Activated CD4-positive, alpha-beta memory T cell treated with anti-CD3 and anti-CD28 coated beads, Interleukin-2, amount 10 ng/mL, durations not matched to agents 7 days and 5 days (primary cell): ENCODE measurements around the gene DDAH1. TPM values are rescaled to one million over a fixed set of nuclear protein-coding genes. Genes with fewer than 3 reads are reported as not detected.
"Not testable (repeated sequence)": the region's sequence is repeated elsewhere in the genome, so short reads cannot be mapped to it uniquely, and the experiment has no call there.

ENCODE experiments used
- CTCF ChIA-PET: fragments of 350-600 bp; sonication (Branson Sonifier 250); formaldehyde crosslinking; loops from one replicate; lab custom pipeline; 2021; ENCODE audit warnings: antibody characterized with exemption, inconsistent platforms; lab: Charles Lee
- POLR2A ChIA-PET: fragments of 350-600 bp; sonication (Branson Sonifier 250); formaldehyde crosslinking; loops from one replicate; lab custom pipeline; 2021; ENCODE audit warnings: antibody characterized with exemption; lab: Charles Lee
- DNase-seq: peaks from one replicate; pipeline ENCODE4 v3.0.0-alpha.2; 2020
- H3K27ac Mint-ChIP-seq: one replicate; pipeline ENCODE4 v1.8.0; 2021; ENCODE audit warnings: mild to moderate bottlenecking, mixed read lengths
- H3K27me3 Mint-ChIP-seq: one replicate; pipeline ENCODE4 v1.8.0; 2021; ENCODE audit warnings: mixed read lengths
- H3K36me3 Mint-ChIP-seq: one replicate; pipeline ENCODE4 v1.8.0; 2021; ENCODE audit warnings: low read depth, mixed read lengths
- H3K4me1 Mint-ChIP-seq: one replicate; pipeline ENCODE4 v1.8.0; 2021; ENCODE audit warnings: mixed read lengths
- H3K4me3 Mint-ChIP-seq: one replicate; pipeline ENCODE4 v1.8.0; 2021; ENCODE audit warnings: mild to moderate bottlenecking, mixed read lengths
- H3K9me3 Mint-ChIP-seq: one replicate; pipeline ENCODE4 v1.8.0; 2021; ENCODE audit warnings: mixed read lengths
- total RNA-seq, 2 experiments: library from RNA; stranded (reverse); gene quantifications; one replicate each; pipeline ENCODE4 v1.2.3, GENCODE V29; 2021

DDAH1 gene
- total RNA-seq, 2 experiments from 2014 or later, result not detected

- DNase-seq, result no peak
- H3K9me3 Mint-ChIP-seq, result no peaks in the 10 kb centered on the region
- H3K4me1 Mint-ChIP-seq, result no peaks in the 10 kb centered on the region
- peaks cover 5% of the 10 kb centered on the region for H3K27me3 Mint-ChIP-seq
- ChIA-PET POLR2A (no interaction called here), CTCF (no interaction called here)
- H3K4me3 Mint-ChIP-seq, result no peak overlapping the region
- no peaks in the 10 kb centered on the region for H3K36me3 Mint-ChIP-seq
- no peak overlapping the region for H3K27ac Mint-ChIP-seq
These were observed 117.1 kb downstream of the DDAH1 start for GRCh38 chr1:85347908-85348307.

- H3K27me3 Mint-ChIP-seq, CTCF ChIA-PET, H3K9me3 Mint-ChIP-seq, POLR2A ChIA-PET, H3K4me1 Mint-ChIP-seq, DNase-seq, H3K4me3 Mint-ChIP-seq, H3K36me3 Mint-ChIP-seq, H3K27ac Mint-ChIP-seq: not testable (repeated sequence)
These were observed 117.7 kb downstream of the DDAH1 start for GRCh38 chr1:85347275-85347674.

- Mint-ChIP-seq H3K4me1 (no peaks in the 10 kb centered on the region), H3K27ac (no peak overlapping the region), H3K36me3 (no peaks in the 10 kb centered on the region), H3K9me3 (no peaks in the 10 kb centered on the region), H3K27me3 (peaks cover 25% of the 10 kb centered on the region), H3K4me3 (no peak overlapping the region)
- ChIA-PET CTCF (no interaction called here), POLR2A (no interaction called here)
- DNase-seq, result no peak
These were observed 120.7 kb downstream of the DDAH1 start for GRCh38 chr1:85344256-85344694.

GRCh38 chr1:85343612-85344255 is 121.2 kb downstream of the DDAH1 start:
- ChIA-PET CTCF (no interaction called here), POLR2A (no interaction called here)
- Mint-ChIP-seq H3K36me3 (no peaks in the 10 kb centered on the region), H3K4me1 (no peaks in the 10 kb centered on the region), H3K9me3 (no peaks in the 10 kb centered on the region), H3K4me3 (no peak overlapping the region), H3K27ac (no peak overlapping the region), H3K27me3 (peaks cover 25% of the 10 kb centered on the region)
- DNase-seq, result no peak

- Mint-ChIP-seq H3K9me3 (no peaks in the 10 kb centered on the region), H3K4me3 (no peak overlapping the region), H3K4me1 (no peaks in the 10 kb centered on the region), H3K27me3 (peaks cover 29% of the 10 kb centered on the region), H3K36me3 (no peaks in the 10 kb centered on the region), H3K27ac (no peak overlapping the region)
- DNase-seq, result no peak
- CTCF ChIA-PET, result no interaction called here
- POLR2A ChIA-PET, result no interaction called here
These were observed 121.7 kb downstream of the DDAH1 start for GRCh38 chr1:85343213-85343611.

GRCh38 chr1:85342207-85342606 is 122.8 kb downstream of the DDAH1 start:
- Mint-ChIP-seq H3K27me3 (peaks cover 32% of the 10 kb centered on the region), H3K4me1 (no peaks in the 10 kb centered on the region), H3K36me3 (no peaks in the 10 kb centered on the region), H3K4me3 (no peak overlapping the region), H3K27ac (no peak overlapping the region), H3K9me3 (no peaks in the 10 kb centered on the region)
- POLR2A ChIA-PET, result no interaction called here
- CTCF ChIA-PET, result no interaction called here
- no peak for DNase-seq

- Mint-ChIP-seq H3K27me3 (peaks cover 40% of the 10 kb centered on the region), H3K4me1 (no peaks in the 10 kb centered on the region), H3K36me3 (no peaks in the 10 kb centered on the region), H3K27ac (no peak overlapping the region), H3K4me3 (no peak overlapping the region), H3K9me3 (no peaks in the 10 kb centered on the region)
- CTCF ChIA-PET, result no interaction called here
- DNase-seq, result no peak
- POLR2A ChIA-PET, result no interaction called here
These were observed 124.5 kb downstream of the DDAH1 start for GRCh38 chr1:85340427-85340826.

- peaks cover 2% of the 10 kb centered on the region for H3K4me1 Mint-ChIP-seq
- no peaks in the 10 kb centered on the region for H3K36me3 Mint-ChIP-seq
- ChIA-PET POLR2A (no interaction called here), CTCF (no interaction called here)
- H3K9me3 Mint-ChIP-seq, result no peaks in the 10 kb centered on the region
- peaks cover 42% of the 10 kb centered on the region for H3K27me3 Mint-ChIP-seq
- H3K27ac Mint-ChIP-seq, result no peak overlapping the region
- H3K4me3 Mint-ChIP-seq, result no peak overlapping the region
- DNase-seq, result no peak
These were observed 125.1 kb downstream of the DDAH1 start for GRCh38 chr1:85339656-85340399.

- H3K4me1 Mint-ChIP-seq, result peaks cover 2% of the 10 kb centered on the region
- DNase-seq, result no peak
- H3K4me3 Mint-ChIP-seq, result no peak overlapping the region
- no peak overlapping the region for H3K27ac Mint-ChIP-seq
- ChIA-PET CTCF (no interaction called here), POLR2A (no interaction called here)
- H3K9me3 Mint-ChIP-seq, result no peaks in the 10 kb centered on the region
- no peaks in the 10 kb centered on the region for H3K36me3 Mint-ChIP-seq
- peaks cover 45% of the 10 kb centered on the region for H3K27me3 Mint-ChIP-seq
These were observed 125.9 kb downstream of the DDAH1 start for GRCh38 chr1:85339089-85339488.

- Mint-ChIP-seq H3K4me1 (peaks cover 2% of the 10 kb centered on the region), H3K27ac (no peak overlapping the region), H3K9me3 (no peaks in the 10 kb centered on the region), H3K36me3 (no peaks in the 10 kb centered on the region), H3K4me3 (no peak overlapping the region), H3K27me3 (peaks cover 47% of the 10 kb centered on the region)
- CTCF ChIA-PET, result no interaction called here
- POLR2A ChIA-PET, result no interaction called here
- DNase-seq, result no peak
These were observed 130.0 kb downstream of the DDAH1 start for GRCh38 chr1:85334962-85335361.

- H3K27ac Mint-ChIP-seq, result no peak overlapping the region
- H3K4me1 Mint-ChIP-seq, result peaks cover 2% of the 10 kb centered on the region
- H3K27me3 Mint-ChIP-seq, result peaks cover 48% of the 10 kb centered on the region
- no peak for DNase-seq
- H3K36me3 Mint-ChIP-seq, result no peaks in the 10 kb centered on the region
- no peak overlapping the region for H3K4me3 Mint-ChIP-seq
- no peaks in the 10 kb centered on the region for H3K9me3 Mint-ChIP-seq
- ChIA-PET POLR2A (no interaction called here), CTCF (interaction anchor here (0.6 kb wide), 1 partner anchor 76 kb away, joined by 3 read pairs; no protein-coding TSS in a partner anchor)
These were observed 131.8 kb downstream of the DDAH1 start for GRCh38 chr1:85333186-85333585.

- DNase-seq, result no peak
- ChIA-PET POLR2A (no interaction called here), CTCF (no interaction called here)
- no peaks in the 10 kb centered on the region for H3K9me3 Mint-ChIP-seq
- H3K4me1 Mint-ChIP-seq, result peaks cover 2% of the 10 kb centered on the region
- H3K36me3 Mint-ChIP-seq, result no peaks in the 10 kb centered on the region
- H3K27ac Mint-ChIP-seq, result no peak overlapping the region
- H3K27me3 Mint-ChIP-seq, result peaks cover 47% of the 10 kb centered on the region
- H3K4me3 Mint-ChIP-seq, result no peak overlapping the region
These were observed 132.4 kb downstream of the DDAH1 start for GRCh38 chr1:85332575-85332974.

GRCh38 chr1:85330711-85331290 is 134.2 kb downstream of the DDAH1 start:
- Mint-ChIP-seq H3K36me3 (no peaks in the 10 kb centered on the region), H3K27me3 (peaks cover 46% of the 10 kb centered on the region), H3K27ac (no peak overlapping the region), H3K9me3 (no peaks in the 10 kb centered on the region), H3K4me3 (no peak overlapping the region), H3K4me1 (peaks cover 2% of the 10 kb centered on the region)
- POLR2A ChIA-PET, result interaction anchor here (1.4 kb wide), 1 partner anchor 200 kb away, joined by 3 read pairs; no protein-coding TSS in a partner anchor
- DNase-seq, result no peak
- CTCF ChIA-PET, result no interaction called here
